GM12878 (cell line): ENCODE results near the gene PLEKHM2. TPM values are rescaled to one million over a fixed set of nuclear protein-coding genes. Genes with fewer than 3 reads are reported as not detected.

Source experiments
- ATAC-seq: fragments of 200-7000 bp; cut with Tn5 transposase; 3 replicates; pipeline ENCODE4 v1.9.1; 2020; ENCODE audit warnings: mild to moderate bottlenecking, moderate library complexity
- BruUV-seq: library from RNA; stranded (reverse); fragments of 400-500 nt; replicated peaks from 2 replicates; lab custom pipeline; 2021; lab: Mats Ljungman, UMichigan
- CTCF ChIA-PET: fragments of 300-600 bp; sonication (Branson Sonifier 250); formaldehyde crosslinking; extraction: SDS; loops from one replicate; lab custom pipeline; 2021; ENCODE audit warnings: inconsistent platforms; lab: Yijun Ruan, JAX
- POLR2A ChIA-PET: fragments of 350-600 bp; formaldehyde crosslinking; extraction: SDS; loops from one replicate; lab custom pipeline; 2021; ENCODE audit warnings: inconsistent platforms; lab: Charles Lee
- RAD21 ChIA-PET: fragments of 300-600 bp; sonication (Branson Sonifier 250); formaldehyde crosslinking; loops from one replicate; lab custom pipeline; 2023; ENCODE audit warnings: antibody characterized with exemption; ENCODE audit not compliant: unreplicated experiment; lab: Charles Lee
- SMC1A ChIA-PET: fragments of 300-600 bp; sonication (Branson Sonifier 250); formaldehyde crosslinking; loops from one replicate; lab custom pipeline; 2023; ENCODE audit not compliant: unreplicated experiment, uncharacterized antibody; lab: Charles Lee
- DNase-seq: peaks from one replicate; pipeline ENCODE4 v3.0.0-alpha.2; 2011; ENCODE audit warnings: low read depth, low spot score
- FAIRE-seq: peaks from 3 replicates; lab custom pipeline; 2011; peaks lifted over from hg19 to GRCh38; lab: Jason Lieb, UNC
- H2AFZ ChIP-seq: 2 replicates; pipeline ENCODE4 v1.6.0; 2011; ENCODE audit warnings: low read depth, low read length, control low read depth; ENCODE audit not compliant: control insufficient read depth
- H3K27ac ChIP-seq: 2 replicates; pipeline ENCODE4 v1.5.1; 2011; ENCODE audit warnings: control low read depth; ENCODE audit not compliant: control insufficient read depth, insufficient read depth
- H3K27me3 ChIP-seq, 2 experiments: replicated peaks in 1 of 2; 2 replicates each; pipeline versions ENCODE4 v1.6.0 to v1.6.1; 2011; ENCODE audit warnings: low read length in 1 of 2; ENCODE audit not compliant: control insufficient read depth in 2 of 2, insufficient read depth in 2 of 2
- H3K36me3 ChIP-seq, 2 experiments: 2 replicates each; pipeline ENCODE4 v1.5.1; 2011; ENCODE audit warnings: low read length in 1 of 2; ENCODE audit not compliant: control insufficient read depth in 2 of 2, insufficient read depth in 2 of 2
- H3K4me1 ChIP-seq: 2 replicates; pipeline ENCODE4 v1.6.1; 2011; ENCODE audit warnings: mild to moderate bottlenecking, low read length, moderate library complexity, mixed read lengths; ENCODE audit not compliant: control insufficient read depth, insufficient read depth
- H3K4me2 ChIP-seq: 2 replicates; pipeline ENCODE4 v1.6.0; 2011; ENCODE audit warnings: control low read depth; ENCODE audit not compliant: control insufficient read depth, insufficient read depth
- H3K4me3 ChIP-seq: fragments of 200-600 bp; sonication (generic); 2 replicates; pipeline ENCODE4 v1.5.1; 2016
- H3K79me2 ChIP-seq: 2 replicates; pipeline ENCODE4 v1.6.0; 2011; ENCODE audit warnings: low read length; ENCODE audit not compliant: control insufficient read depth, insufficient read depth
- H3K9ac ChIP-seq: 2 replicates; pipeline ENCODE4 v1.8.0; 2011; ENCODE audit warnings: low read length, control low read depth, mixed read lengths; ENCODE audit not compliant: control insufficient read depth, insufficient read depth
- H3K9me3 ChIP-seq: replicated peaks from 3 replicates; pipeline ENCODE4 v1.5.1; 2011; ENCODE audit warnings: mild to moderate bottlenecking, low read length; ENCODE audit not compliant: control insufficient read depth, insufficient read depth
- H4K20me1 ChIP-seq: 2 replicates; pipeline ENCODE4 v1.6.0; 2011; ENCODE audit not compliant: control insufficient read depth, insufficient read depth
- MYC ChIP-seq: IDR thresholded peaks from 2 replicates; pipeline ENCODE4 v1.6.1; 2011; ENCODE audit warnings: mild to moderate bottlenecking, low read length, moderate library complexity, inconsistent platforms; ENCODE audit not compliant: insufficient read depth, insufficient replicate concordance, insufficient read length, severe bottlenecking
- NFXL1 ChIP-seq: fragments of 450-650 bp; IDR thresholded peaks from 2 replicates; pipeline ENCODE4 v1.6.1; 2017; ENCODE audit warnings: antibody characterized with exemption, mild to moderate bottlenecking, borderline replicate concordance
- POU2F2 ChIP-seq: IDR thresholded peaks from 3 replicates; pipeline ENCODE4 v1.6.1; 2011; ENCODE audit warnings: low read depth, mild to moderate bottlenecking, low read length, borderline replicate concordance
- WGBS: methylation state at CpG from one replicate; pipeline ENCODE4 v1.1.6; 2016; ENCODE audit warnings: low lambda C conversion rate; ENCODE audit not compliant: insufficient replicate concordance, insufficient coverage; ENCODE audit errors: missing lambda C conversion rate; 5-methylcytosine and 5-hydroxymethylcytosine counted together
- in situ Hi-C: fragments of 300-500 bp; cut with MboI; formaldehyde crosslinking; loops from 9 replicates; pipeline ENCODE4 v1.14.3; 2018; ENCODE audit warnings: mixed read lengths
- intact Hi-C: fragments of 100-400 bp; cut with micrococcal nuclease; formaldehyde crosslinking; loops from one replicate; pipeline ENCODE4 v1.14.2; 2022; ENCODE audit not compliant: unreplicated experiment
- polyA plus RNA-seq, 11 experiments: library from polyadenylated mRNA; depleted of rRNA in 4 of 11; unstranded in 6 of 11; stranded (reverse) in 5 of 11; fragments of >200 nt; fragmentation: Nextera tagmentation in 4 of 11; fragmentation: Illumina TruSeq in 1 of 11; extraction: Ambion mirVana in 4 of 11; extraction: Trizol in 1 of 11; gene quantifications; 1 replicate in 1 of 11; 2 replicates in 10 of 11; pipeline versions ENCODE4 v1.2.1 to v1.2.3, GENCODE V29; 2011 to 2016; ENCODE audit warnings: inconsistent platforms in 2 of 11, missing spikeins in 2 of 11, low read depth in 1 of 11
- total RNA-seq, 4 experiments: library from RNA; depleted of rRNA in 3 of 4; stranded (reverse); fragments of >200 nt in 3 of 4; fragmentation: Illumina TruSeq in 1 of 4; extraction: Trizol in 1 of 4; gene quantifications; 2 replicates each; pipeline versions ENCODE4 v1.2.1 to v1.2.3, GENCODE V29; 2013 to 2021
- TF ChIP-seq, protein P1 (sequence below): fragments of 450-650 bp; IDR thresholded peaks from 2 replicates; pipeline ENCODE4 v1.6.1; 2014; ENCODE audit warnings: mild to moderate bottlenecking

The PLEKHM2 gene
- total and polyA plus RNA-seq, 10 of the 15 experiments (the other 5 are each of a cell fraction or from before 2014, with no cell fraction given): 0.37 to 55.2 (median 19.3) TPM

DNA sequence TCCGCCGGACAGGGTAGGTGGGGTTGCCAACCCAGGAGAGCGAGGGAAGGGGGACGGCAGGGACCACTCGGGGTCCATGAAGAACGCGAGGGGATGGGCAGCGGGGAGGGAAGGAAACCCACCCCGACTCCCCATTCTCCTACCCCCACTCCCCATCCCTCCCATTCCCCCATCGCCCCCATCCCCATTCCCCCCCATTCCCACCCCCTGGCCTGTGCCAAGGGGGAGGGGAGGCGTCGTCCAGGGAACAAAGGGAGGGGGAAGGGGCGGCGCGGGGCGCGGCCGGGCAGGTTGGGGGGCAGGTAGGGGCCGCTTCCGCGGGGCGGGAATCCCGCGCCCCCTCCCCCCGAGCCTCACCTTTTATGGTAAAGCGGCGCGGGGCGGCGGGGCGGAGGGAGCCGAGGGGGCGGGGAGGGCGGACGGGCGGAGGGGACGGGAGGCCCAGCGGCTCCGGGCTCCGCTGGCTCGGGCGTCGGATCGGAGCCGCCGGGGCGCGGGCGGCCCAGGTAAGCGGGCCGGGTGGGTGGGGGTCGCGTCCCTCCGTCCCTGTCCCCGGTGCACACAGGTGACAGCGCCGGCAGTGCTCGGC, 74.3 kb downstream of the PLEKHM2 start, which contains the start of gene FBLIM1:
Gene FBLIM1, plus strand, starts transcription at position 453 of the 589 bp plus-strand sequence. CDS start 6,189 bp downstream, outside the sequence.
- WGBS: 20% methylated on average over 8 of the region's 58 CpGs
- Histone ChIP-seq H4K20me1 (no peaks in the 10 kb centered on the region), H3K27me3 (peaks cover 8 to 22% of the 10 kb centered on the region in 2 experiments; a peak in 3 of 4 replicates), H2AFZ (no peak within 1 kb of the TSS), H3K4me2 (no peak within 1 kb of the TSS), H3K79me2 (no peaks in the 10 kb centered on the region), H3K4me1 (no peaks in the 10 kb centered on the region), H3K4me3 (no peak within 1 kb of the TSS), H3K9me3 (no peaks in the 10 kb centered on the region), H3K36me3 (no peaks in the 10 kb centered on the region), H3K9ac (no peak within 1 kb of the TSS), H3K27ac (no peak within 1 kb of the TSS)
- ChIA-PET SMC1A (no interaction called here), CTCF (no interaction called here), RAD21 (no interaction called here), POLR2A (no interaction called here)
- intact Hi-C loops (no loop called here), in situ Hi-C loops (no loop called here)
- no peak for ATAC-seq
- BruUV-seq: no TSS peak
- TF ChIP-seq, protein P1, sequence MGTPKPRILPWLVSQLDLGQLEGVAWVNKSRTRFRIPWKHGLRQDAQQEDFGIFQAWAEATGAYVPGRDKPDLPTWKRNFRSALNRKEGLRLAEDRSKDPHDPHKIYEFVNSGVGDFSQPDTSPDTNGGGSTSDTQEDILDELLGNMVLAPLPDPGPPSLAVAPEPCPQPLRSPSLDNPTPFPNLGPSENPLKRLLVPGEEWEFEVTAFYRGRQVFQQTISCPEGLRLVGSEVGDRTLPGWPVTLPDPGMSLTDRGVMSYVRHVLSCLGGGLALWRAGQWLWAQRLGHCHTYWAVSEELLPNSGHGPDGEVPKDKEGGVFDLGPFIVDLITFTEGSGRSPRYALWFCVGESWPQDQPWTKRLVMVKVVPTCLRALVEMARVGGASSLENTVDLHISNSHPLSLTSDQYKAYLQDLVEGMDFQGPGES: no peak
- no peak for TF ChIP-seq NFXL1
- TF ChIP-seq MYC: no peak
- no peak for TF ChIP-seq POU2F2
- no peak for DNase-seq
- no peak for FAIRE-seq
